Stimulated activated CD4-positive, alpha-beta T cell treated with anti-CD3 and anti-CD28 coated beads, Interleukin-15, amount 100 ng/mL, for 48 hours (primary cell): ENCODE results near the gene SLC5A2.
"Not testable (repeated sequence)": the region's sequence is repeated elsewhere in the genome, so short reads cannot be mapped to it uniquely, and the experiment has no call there.

ENCODE experiments used
- DNase-seq, 2 donors: peaks; one replicate each; pipeline ENCODE4 v3.0.0-alpha.2; 2020; ENCODE audit warnings: low read depth in 2 of 2

SLC5A2 gene

DNA sequence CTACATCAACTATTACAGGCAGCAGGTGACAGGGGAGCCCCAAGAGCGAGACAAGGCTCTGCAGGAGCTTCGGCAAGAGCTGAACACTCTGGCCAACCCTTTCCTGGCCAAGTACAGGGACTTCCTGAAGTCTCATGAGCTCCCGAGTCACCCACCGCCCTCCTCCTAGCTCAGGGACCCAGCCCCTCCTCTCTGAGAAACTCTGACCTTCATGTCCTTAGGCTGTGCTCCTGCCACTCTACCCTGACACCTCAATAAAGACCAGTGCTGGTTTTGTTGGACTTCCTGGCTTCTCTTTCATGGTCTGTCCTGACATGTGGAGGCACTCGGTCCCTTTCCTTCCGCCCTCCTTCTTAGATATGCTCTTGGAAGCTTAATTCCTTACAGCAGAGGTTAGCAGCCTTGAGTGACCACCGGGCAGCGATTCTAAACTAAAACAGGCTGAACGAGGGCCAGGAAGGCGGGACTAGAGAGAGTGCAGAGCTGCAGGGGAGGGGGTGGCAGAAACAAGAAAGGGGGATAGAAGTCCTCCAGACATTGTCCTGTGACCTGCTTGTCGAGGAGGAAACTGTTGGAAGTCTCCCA, 45.7 kb downstream of the SLC5A2 start:
- no peak for DNase-seq

- DNase-seq, result no peak
These were observed 46.4 kb downstream of the SLC5A2 start for GRCh38 chr16:31529108-31529936.

DNA sequence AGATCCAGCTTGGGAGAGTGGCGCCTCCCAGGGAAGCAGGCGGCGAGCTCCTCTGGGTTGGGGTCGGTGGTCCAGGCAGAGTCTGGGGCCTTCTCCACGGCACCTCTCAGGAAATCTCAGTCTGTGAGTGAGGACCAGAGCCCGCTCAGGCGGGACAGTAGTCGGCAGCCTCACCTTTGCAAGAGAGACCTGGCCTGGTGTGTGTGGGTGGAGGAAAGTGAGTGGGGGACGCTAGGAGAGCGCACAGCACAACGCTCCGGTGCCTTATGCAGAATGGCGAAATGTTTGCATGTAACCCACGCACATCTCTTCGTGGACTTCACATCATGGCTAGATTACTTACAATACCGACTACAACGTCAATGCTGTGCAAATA, 47.0 kb downstream of the SLC5A2 start:
- DNase-seq, result no peak

DNA sequence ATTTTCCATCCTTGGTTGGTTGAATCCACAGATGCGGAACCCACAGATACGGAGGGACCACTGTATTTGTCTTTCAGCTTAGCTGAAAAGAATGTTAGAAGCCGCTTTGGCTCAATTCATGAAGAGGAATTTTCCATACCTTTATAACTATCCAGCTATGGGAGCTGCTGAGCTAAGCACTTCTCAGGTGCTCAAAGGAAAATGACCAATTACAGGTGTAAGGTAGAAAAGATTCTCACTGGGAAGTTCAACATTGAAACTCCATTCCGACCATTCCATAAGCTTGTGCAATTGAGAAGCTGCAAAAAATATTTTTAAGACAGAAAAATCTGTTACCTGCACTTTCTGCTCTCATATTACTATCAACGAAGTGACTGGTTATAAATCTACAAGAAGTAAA, 47.5 kb downstream of the SLC5A2 start:
- no peak for DNase-seq

- no peak for DNase-seq
These were observed 48.2 kb downstream of the SLC5A2 start for GRCh38 chr16:31531096-31531495.

GRCh38 chr16:31532120-31532519, 49.2 kb downstream of the SLC5A2 start:
- DNase-seq, result no peak

GRCh38 chr16:31532896-31533295, 50.0 kb downstream of the SLC5A2 start:
- no peak for DNase-seq

- no peak for DNase-seq
These were observed 52.8 kb downstream of the SLC5A2 start for GRCh38 chr16:31535737-31536136.

DNA sequence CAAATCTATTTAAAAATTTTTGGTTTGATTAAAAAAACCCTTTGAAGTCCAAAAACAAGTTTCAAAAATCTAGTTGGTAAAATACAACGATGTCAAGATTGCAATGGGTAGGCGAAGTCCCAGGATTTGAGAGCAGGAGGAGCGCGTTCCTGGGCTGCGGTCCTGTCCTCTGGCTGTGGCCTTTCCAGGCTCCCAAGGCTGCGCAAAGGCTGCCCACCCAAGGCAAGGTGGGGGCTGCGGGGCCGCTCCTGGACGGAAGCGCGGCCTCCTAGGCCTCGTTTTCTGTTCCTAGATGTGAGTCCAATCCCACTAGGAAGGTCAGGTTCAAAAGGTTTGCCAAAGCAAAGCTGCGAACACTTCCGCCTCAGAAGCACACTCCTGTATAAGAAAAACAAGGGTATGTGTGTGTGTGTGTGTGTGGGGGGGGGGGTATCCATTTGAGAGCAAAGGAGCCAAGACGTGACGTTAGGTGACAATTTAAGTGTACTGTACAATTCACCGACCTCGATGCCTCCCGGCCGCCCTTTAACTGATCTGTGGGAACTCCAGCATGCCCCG, 54.0 kb downstream of the SLC5A2 start:
- no peak for DNase-seq

- DNase-seq, result no peak
These were observed 54.7 kb downstream of the SLC5A2 start for GRCh38 chr16:31537362-31538242.

- not testable (repeated sequence) for DNase-seq
These were observed 55.3 kb downstream of the SLC5A2 start for GRCh38 chr16:31538243-31538598.

DNA sequence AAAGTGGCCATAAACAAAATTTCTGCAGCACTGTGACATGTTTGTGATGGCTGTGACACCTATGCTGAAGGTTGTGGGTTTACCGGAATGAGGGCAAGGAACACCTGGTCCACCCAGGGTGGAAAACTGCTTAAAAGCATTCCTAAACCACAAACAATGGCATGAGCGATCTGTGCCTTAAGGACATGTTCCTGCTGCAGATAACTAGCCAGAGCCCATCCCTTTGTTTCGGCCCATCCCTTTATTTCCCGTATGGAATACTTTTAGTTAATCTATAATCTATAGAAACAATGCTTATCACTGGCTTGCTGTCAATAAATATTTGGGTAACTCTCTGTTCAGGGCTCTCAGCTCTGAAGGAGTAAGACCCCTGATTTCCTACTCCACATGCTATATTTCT, 56.8 kb downstream of the SLC5A2 start:
- DNase-seq, result not testable (repeated sequence)
